ENCODE measurements around the gene NLGN4Y.
A peak's percentile ranks its signal among the peaks of the same experiment; 100 is the strongest.

NLGN4Y gene

GRCh38 chrY:14523491-14524271 is 648 bp upstream of the NLGN4Y start:
- no peak for FAIRE-seq
- DNase-seq (ENCODE audit: insufficient read length, low spot score), result no peak
- TF ChIP-seq, protein P1, sequence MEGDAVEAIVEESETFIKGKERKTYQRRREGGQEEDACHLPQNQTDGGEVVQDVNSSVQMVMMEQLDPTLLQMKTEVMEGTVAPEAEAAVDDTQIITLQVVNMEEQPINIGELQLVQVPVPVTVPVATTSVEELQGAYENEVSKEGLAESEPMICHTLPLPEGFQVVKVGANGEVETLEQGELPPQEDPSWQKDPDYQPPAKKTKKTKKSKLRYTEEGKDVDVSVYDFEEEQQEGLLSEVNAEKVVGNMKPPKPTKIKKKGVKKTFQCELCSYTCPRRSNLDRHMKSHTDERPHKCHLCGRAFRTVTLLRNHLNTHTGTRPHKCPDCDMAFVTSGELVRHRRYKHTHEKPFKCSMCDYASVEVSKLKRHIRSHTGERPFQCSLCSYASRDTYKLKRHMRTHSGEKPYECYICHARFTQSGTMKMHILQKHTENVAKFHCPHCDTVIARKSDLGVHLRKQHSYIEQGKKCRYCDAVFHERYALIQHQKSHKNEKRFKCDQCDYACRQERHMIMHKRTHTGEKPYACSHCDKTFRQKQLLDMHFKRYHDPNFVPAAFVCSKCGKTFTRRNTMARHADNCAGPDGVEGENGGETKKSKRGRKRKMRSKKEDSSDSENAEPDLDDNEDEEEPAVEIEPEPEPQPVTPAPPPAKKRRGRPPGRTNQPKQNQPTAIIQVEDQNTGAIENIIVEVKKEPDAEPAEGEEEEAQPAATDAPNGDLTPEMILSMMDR (IDR thresholded peaks at IDR 0.05; ENCODE audit: insufficient read depth, missing control alignments), result no peak

DNA sequence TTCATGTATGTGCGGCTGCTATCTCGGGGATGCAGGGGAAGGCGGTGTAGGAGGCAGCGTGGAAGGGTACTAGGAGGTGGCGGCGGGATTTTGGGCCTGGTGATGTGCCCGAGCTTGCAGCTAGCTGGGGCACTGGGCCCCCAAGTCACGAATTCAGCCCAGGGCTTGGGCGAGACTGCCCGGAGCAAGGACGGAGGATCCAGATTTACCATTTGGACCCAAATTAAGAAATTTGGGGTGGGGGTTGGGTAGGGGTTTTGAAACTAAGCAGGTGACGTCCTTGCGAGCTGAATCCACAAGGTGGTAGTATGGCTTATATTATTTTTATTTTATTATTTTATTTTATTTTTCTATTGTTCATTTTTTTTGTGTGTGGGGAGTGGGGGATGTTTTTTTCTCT is 986 bp downstream of the NLGN4Y start:
- TF ChIP-seq, protein P1 (IDR thresholded peaks at IDR 0.05; ENCODE audit: insufficient read depth, missing control alignments), result peak; percentile 8
- FAIRE-seq (no peak), DNase-seq (ENCODE audit: insufficient read length, low spot score) (no peak)

- FAIRE-seq, result no peak
- TF ChIP-seq, protein P1 (IDR thresholded peaks at IDR 0.05; ENCODE audit: insufficient read depth, missing control alignments), result no peak
- no peak for DNase-seq (ENCODE audit: insufficient read length, low spot score)
Observed at GRCh38 chrY:14528361-14528760, 4.0 kb downstream of the NLGN4Y start.

- no peak for DNase-seq (ENCODE audit: insufficient read length, low spot score)
- FAIRE-seq, result no peak
- TF ChIP-seq, protein P1 (IDR thresholded peaks at IDR 0.05; ENCODE audit: insufficient read depth, missing control alignments), result no peak
Observed at GRCh38 chrY:14536703-14537102, 12.4 kb downstream of the NLGN4Y start.

- no peak for DNase-seq (ENCODE audit: insufficient read length, low spot score)
- TF ChIP-seq, protein P1 (IDR thresholded peaks at IDR 0.05; ENCODE audit: insufficient read depth, missing control alignments), result no peak
- FAIRE-seq, result no peak
Observed at GRCh38 chrY:14543506-14543905, 19.2 kb downstream of the NLGN4Y start.

- no peak for FAIRE-seq
- TF ChIP-seq, protein P1 (IDR thresholded peaks at IDR 0.05; ENCODE audit: insufficient read depth, missing control alignments), result no peak
- no peak for DNase-seq (ENCODE audit: insufficient read length, low spot score)
Observed at GRCh38 chrY:14581294-14581693, 57.0 kb downstream of the NLGN4Y start.

GRCh38 chrY:14586725-14587124 is 62.4 kb downstream of the NLGN4Y start:
- TF ChIP-seq, protein P1 (IDR thresholded peaks at IDR 0.05; ENCODE audit: insufficient read depth, missing control alignments), result no peak
- no peak for DNase-seq (ENCODE audit: insufficient read length, low spot score)
- no peak for FAIRE-seq
